ENCODE results near the gene KRT36.

KRT36 gene

GRCh38 chr17:41518789-41519449, 29.2 kb upstream of the KRT36 start, which contains the start of gene KRT15:
TSS of gene KRT15 (minus strand) at chr17:41518890. CDS start at chr17:41518827, 63 bp downstream.
- TF ChIP-seq CTCF (IDR thresholded peaks at IDR 0.05; ENCODE audit: low read depth, low read length, poor library complexity, severe bottlenecking) (no peak), EZH2phosphoT487 (IDR thresholded peaks at IDR 0.05; ENCODE audit: borderline replicate concordance, low read length) (no peak)
- no peaks in the 10 kb centered on the region for H3K9me2 ChIP-seq (replicated peaks; ENCODE audit: control insufficient read depth, low read length)
- H3K36me3 ChIP-seq (ENCODE audit: control insufficient read depth, low read length), result no peaks in the 10 kb centered on the region
- no peak within 1 kb of the TSS for H3K4me2 ChIP-seq (ENCODE audit: low read length)
- no peaks in the 10 kb centered on the region for H3F3A ChIP-seq (ENCODE audit: control insufficient read depth, insufficient read depth)
- no peaks in the 10 kb centered on the region for H3K79me2 ChIP-seq (ENCODE audit: control insufficient read depth, low read length)
- H3K27me3 ChIP-seq (ENCODE audit: control insufficient read depth, low read length), result no peaks in the 10 kb centered on the region
- no peaks in the 10 kb centered on the region for H3K4me1 ChIP-seq (ENCODE audit: control insufficient read depth, low read length)
- no peak within 1 kb of the TSS for H3K27ac ChIP-seq (ENCODE audit: low read depth, low read length)
- H4K20me1 ChIP-seq (ENCODE audit: control insufficient read depth, insufficient read depth, low read depth, low read length), result no peaks in the 10 kb centered on the region
- H3K9me3 ChIP-seq (ENCODE audit: control insufficient read depth, insufficient read depth, low read length), result no peaks in the 10 kb centered on the region
- H3K4me3 ChIP-seq (ENCODE audit: low read length), result no peak within 1 kb of the TSS

- H3K4me3 ChIP-seq (ENCODE audit: low read length), result no peak overlapping the region
- no peaks in the 10 kb centered on the region for H3K36me3 ChIP-seq (ENCODE audit: control insufficient read depth, low read length)
- H3F3A ChIP-seq (ENCODE audit: control insufficient read depth, insufficient read depth), result no peaks in the 10 kb centered on the region
- H3K9me2 ChIP-seq (replicated peaks; ENCODE audit: control insufficient read depth, low read length), result no peaks in the 10 kb centered on the region
- no peaks in the 10 kb centered on the region for H3K4me1 ChIP-seq (ENCODE audit: control insufficient read depth, low read length)
- H3K79me2 ChIP-seq (ENCODE audit: control insufficient read depth, low read length), result no peaks in the 10 kb centered on the region
- TF ChIP-seq EZH2phosphoT487 (IDR thresholded peaks at IDR 0.05; ENCODE audit: borderline replicate concordance, low read length) (no peak), CTCF (IDR thresholded peaks at IDR 0.05; ENCODE audit: low read depth, low read length, poor library complexity, severe bottlenecking) (no peak)
- no peak overlapping the region for H3K4me2 ChIP-seq (ENCODE audit: low read length)
- no peaks in the 10 kb centered on the region for H3K27me3 ChIP-seq (ENCODE audit: control insufficient read depth, low read length)
- no peaks in the 10 kb centered on the region for H4K20me1 ChIP-seq (ENCODE audit: control insufficient read depth, insufficient read depth, low read depth, low read length)
- no peaks in the 10 kb centered on the region for H3K9me3 ChIP-seq (ENCODE audit: control insufficient read depth, insufficient read depth, low read length)
- H3K27ac ChIP-seq (ENCODE audit: low read depth, low read length), result no peak overlapping the region
These were observed 28.3 kb upstream of the KRT36 start for GRCh38 chr17:41518031-41518430.

GRCh38 chr17:41516830-41517283, 27.1 kb upstream of the KRT36 start:
- no peaks in the 10 kb centered on the region for H3K9me2 ChIP-seq (replicated peaks; ENCODE audit: control insufficient read depth, low read length)
- no peaks in the 10 kb centered on the region for H3K4me1 ChIP-seq (ENCODE audit: control insufficient read depth, low read length)
- TF ChIP-seq EZH2phosphoT487 (IDR thresholded peaks at IDR 0.05; ENCODE audit: borderline replicate concordance, low read length), result no peak
- TF ChIP-seq CTCF (IDR thresholded peaks at IDR 0.05; ENCODE audit: low read depth, low read length, poor library complexity, severe bottlenecking), result no peak
- no peaks in the 10 kb centered on the region for H3K27me3 ChIP-seq (ENCODE audit: control insufficient read depth, low read length)
- H4K20me1 ChIP-seq (ENCODE audit: control insufficient read depth, insufficient read depth, low read depth, low read length), result no peaks in the 10 kb centered on the region
- no peak overlapping the region for H3K4me3 ChIP-seq (ENCODE audit: low read length)
- H3K27ac ChIP-seq (ENCODE audit: low read depth, low read length), result no peak overlapping the region
- H3K36me3 ChIP-seq (ENCODE audit: control insufficient read depth, low read length), result no peaks in the 10 kb centered on the region
- H3K9me3 ChIP-seq (ENCODE audit: control insufficient read depth, insufficient read depth, low read length), result no peaks in the 10 kb centered on the region
- no peaks in the 10 kb centered on the region for H3F3A ChIP-seq (ENCODE audit: control insufficient read depth, insufficient read depth)
- no peak overlapping the region for H3K4me2 ChIP-seq (ENCODE audit: low read length)
- H3K79me2 ChIP-seq (ENCODE audit: control insufficient read depth, low read length), result no peaks in the 10 kb centered on the region
